Measurements from ENCODE around the gene TMEM37.

GRCh38 chr2:119480184-119480583 lies 48.5 kb downstream of the TMEM37 start:
- TF ChIP-seq CTCF (conservative IDR thresholded peaks at IDR 0.05; ENCODE audit: low read depth, low read length) (no peak), EZH2 (IDR thresholded peaks at IDR 0.05; ENCODE audit: borderline replicate concordance, low read depth, low read length, poor library complexity, severe bottlenecking) (no peak)
